ENCODE measurements around the gene SPRY4.

SPRY4 gene

DNA sequence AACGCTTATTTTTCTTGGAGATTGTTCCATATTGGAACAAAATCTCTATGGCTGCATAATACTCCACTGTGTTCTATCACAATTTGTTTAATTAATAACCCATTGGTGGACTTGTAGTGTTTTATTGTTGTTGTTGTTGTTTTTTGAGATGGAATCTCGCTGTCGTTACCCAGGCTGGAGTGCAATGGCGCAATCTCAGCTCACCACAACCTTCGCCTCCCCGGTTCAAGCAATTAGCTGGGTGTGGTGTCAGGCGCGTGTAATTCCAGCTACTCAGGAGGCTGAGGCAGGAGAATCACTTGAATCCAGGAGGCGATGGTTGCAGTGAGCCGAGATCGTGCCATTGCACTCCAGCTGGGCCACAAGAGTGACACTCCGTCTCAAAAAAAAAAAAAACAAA, 38.7 kb downstream of the SPRY4 start:
- TF ChIP-seq, protein P1, sequence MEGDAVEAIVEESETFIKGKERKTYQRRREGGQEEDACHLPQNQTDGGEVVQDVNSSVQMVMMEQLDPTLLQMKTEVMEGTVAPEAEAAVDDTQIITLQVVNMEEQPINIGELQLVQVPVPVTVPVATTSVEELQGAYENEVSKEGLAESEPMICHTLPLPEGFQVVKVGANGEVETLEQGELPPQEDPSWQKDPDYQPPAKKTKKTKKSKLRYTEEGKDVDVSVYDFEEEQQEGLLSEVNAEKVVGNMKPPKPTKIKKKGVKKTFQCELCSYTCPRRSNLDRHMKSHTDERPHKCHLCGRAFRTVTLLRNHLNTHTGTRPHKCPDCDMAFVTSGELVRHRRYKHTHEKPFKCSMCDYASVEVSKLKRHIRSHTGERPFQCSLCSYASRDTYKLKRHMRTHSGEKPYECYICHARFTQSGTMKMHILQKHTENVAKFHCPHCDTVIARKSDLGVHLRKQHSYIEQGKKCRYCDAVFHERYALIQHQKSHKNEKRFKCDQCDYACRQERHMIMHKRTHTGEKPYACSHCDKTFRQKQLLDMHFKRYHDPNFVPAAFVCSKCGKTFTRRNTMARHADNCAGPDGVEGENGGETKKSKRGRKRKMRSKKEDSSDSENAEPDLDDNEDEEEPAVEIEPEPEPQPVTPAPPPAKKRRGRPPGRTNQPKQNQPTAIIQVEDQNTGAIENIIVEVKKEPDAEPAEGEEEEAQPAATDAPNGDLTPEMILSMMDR (IDR thresholded peaks at IDR 0.05; ENCODE audit: insufficient read depth, low read length, missing control alignments) = no peak
- ChIA-PET POLR2A (no interaction called here), CTCF (interaction anchor here (1.0 to 1.4 kb wide), 3 partner anchors 8 to 17 kb away, joined by 3 to 4 read pairs (median 3); no protein-coding TSS in a partner anchor)

DNA sequence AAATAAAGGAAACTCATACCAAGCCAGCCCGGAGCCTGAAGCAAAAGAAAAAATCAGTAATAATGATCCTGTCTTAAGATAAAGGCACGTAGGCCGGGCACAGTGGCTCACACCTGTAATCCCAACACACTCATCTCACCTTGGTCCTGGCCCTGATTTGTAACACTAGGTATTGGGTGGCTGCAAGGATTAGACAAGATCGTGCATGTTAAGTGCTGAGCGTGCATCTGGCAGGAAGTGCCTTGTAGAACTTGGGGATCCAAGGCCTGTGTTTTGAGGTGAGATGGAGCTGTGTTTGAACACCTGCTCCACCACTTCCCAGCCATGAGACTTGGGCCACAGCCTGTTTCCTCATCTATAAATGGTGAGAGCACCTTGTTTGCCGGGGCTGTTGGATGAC, 41.5 kb downstream of the SPRY4 start:
- POLR2A ChIA-PET = no interaction called here
- H3K4me3 ChIP-seq (ENCODE audit: low read depth, low read length) = no peak overlapping the region
- CTCF ChIA-PET = no interaction called here
- no peak for DNase-seq (ENCODE audit: low read depth, low spot score)
- TF ChIP-seq, protein P1 (IDR thresholded peaks at IDR 0.05; ENCODE audit: insufficient read depth, low read length, missing control alignments) = no peak

More for the DNA sequence above, 38.7 kb downstream of the SPRY4 start:
- H3K4me3 ChIP-seq (ENCODE audit: low read depth, low read length) = no peak overlapping the region
- DNase-seq (ENCODE audit: low read depth, low spot score) = no peak

DNA sequence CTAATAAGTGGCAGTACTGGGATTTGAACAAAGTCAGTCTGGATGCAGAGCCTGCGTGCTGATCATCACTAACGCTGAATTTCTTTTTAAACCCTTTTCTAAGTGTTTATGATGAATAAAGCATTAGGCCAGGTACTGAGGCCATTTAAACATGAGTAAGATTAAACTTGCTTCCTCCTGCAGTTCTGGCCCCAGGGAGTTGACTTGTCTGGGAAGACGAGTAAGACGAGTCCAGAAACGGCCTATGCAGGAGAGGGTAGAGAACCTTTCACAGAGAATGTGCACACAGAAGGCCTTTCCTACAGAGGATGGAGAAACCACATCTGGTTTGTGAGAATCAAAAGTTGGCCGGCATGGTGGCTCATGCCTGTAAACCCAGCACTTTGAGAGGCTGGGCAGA, 42.9 kb downstream of the SPRY4 start:
- ChIA-PET POLR2A (no interaction called here), CTCF (no interaction called here)
- TF ChIP-seq, protein P1 (IDR thresholded peaks at IDR 0.05; ENCODE audit: insufficient read depth, low read length, missing control alignments) = no peak
- DNase-seq (ENCODE audit: low read depth, low spot score) = no peak
- no peak overlapping the region for H3K4me3 ChIP-seq (ENCODE audit: low read depth, low read length)

DNA sequence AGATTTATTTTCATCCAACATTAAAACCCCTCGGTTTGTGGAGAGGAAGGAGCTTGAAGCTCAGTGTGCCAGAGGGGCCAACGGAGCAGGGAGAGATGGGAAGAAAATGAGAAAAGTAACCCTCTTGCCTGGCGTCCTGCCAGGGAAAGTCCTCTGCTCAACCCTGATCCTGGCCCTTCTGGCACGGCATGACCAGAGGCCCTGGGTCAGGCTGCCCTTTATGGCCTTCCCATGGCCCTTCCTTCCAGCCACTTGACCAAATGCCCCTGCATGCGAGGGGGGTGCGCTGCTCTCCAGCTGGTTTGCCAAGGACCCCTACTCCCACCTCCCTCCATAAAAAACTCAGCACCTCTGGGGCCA, 43.8 kb downstream of the SPRY4 start:
- H3K4me3 ChIP-seq (ENCODE audit: low read depth, low read length) = no peak overlapping the region
- CTCF ChIA-PET = no interaction called here
- no peak for DNase-seq (ENCODE audit: low read depth, low spot score)
- TF ChIP-seq, protein P1 (IDR thresholded peaks at IDR 0.05; ENCODE audit: insufficient read depth, low read length, missing control alignments) = no peak
- POLR2A ChIA-PET = no interaction called here

DNA sequence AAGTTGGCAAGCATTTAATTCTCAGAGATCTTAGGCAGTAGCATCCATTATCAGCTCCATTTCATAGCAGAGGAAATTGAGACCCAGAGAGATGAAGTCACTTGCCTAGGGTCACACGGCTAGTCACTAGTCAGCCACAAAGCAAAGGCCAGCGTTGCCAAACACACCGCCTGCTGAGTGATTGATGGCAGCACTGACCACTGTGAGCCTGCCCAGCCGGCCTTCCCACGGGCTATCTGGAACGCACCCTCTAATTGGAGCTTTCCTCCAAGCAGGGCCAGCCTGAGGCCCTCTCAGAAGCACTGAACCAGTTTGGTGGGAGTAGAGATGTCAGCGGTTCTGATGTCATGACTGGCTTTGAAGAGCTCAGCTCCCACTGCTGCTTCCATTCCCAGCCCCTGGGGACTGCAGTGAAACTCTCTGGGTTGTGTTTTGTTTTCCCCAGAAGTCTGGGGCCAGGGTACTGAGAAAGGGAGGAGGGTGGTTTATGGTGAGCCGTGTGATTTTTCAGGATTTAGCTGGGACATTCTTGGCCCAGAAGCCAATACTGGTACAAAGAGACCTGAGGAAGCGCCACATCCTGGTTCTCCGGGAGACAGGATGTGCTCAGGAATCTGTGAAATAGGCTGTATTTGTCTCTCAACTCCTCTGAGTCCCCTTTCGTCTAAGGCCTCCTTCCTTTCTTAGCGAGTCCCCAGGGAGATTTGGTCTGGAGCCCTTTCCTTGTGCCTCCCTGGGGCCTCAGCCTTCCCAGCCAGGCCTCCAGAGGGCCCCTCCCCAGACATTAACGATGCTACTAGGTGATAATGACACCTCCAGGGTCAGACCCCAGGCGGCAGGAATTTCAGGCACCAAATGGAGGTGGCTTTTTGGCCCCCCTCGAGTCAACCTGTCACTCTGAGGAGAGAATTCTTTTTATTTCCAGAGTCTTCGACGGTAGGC, 44.5 kb downstream of the SPRY4 start:
- no peak overlapping the region for H3K4me3 ChIP-seq (ENCODE audit: low read depth, low read length)
- no peak for DNase-seq (ENCODE audit: low read depth, low spot score)
- CTCF ChIA-PET = interaction anchor here (0.7 to 1.9 kb wide), 3 partner anchors 20 to 268 kb away, joined by 3 to 5 read pairs (median 3); partner anchors contain the start of gene SPRY4
- POLR2A ChIA-PET = no interaction called here
- TF ChIP-seq, protein P1 (IDR thresholded peaks at IDR 0.05; ENCODE audit: insufficient read depth, low read length, missing control alignments) = no peak

DNA sequence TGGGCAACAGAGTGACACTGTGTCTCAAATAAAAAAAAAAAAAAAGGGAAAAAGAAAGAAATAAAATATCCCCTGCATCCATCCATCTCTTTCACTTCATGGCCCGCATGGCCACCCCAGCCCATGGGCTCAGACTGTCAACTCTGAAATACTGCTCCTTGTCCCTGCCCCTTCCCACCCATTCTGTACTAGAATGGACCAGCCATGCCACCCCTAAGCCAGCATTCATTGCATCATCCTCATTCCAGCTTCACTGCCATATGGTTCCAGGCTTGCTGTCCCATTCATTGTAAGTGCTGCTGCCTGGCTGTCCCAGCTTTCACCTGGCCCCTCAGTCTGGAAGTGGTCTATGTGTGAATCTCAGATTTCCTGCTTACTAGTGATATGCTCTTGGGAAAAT, 46.2 kb downstream of the SPRY4 start:
- H3K4me3 ChIP-seq (ENCODE audit: low read depth, low read length) = no peak overlapping the region
- TF ChIP-seq, protein P1 (IDR thresholded peaks at IDR 0.05; ENCODE audit: insufficient read depth, low read length, missing control alignments) = no peak
- ChIA-PET POLR2A (no interaction called here), CTCF (interaction anchor here (1.9 kb wide), 1 partner anchor 46 kb away, joined by 5 read pairs; the partner anchor contains the start of gene SPRY4)
- no peak for DNase-seq (ENCODE audit: low read depth, low spot score)

Measured in AG04449 (cell line).